ENCODE data around the gene NTHL1.

Gene NTHL1
- 6.7 to 17.6 (median 6.8) reads per million in 3 experiments for total RNA-seq

GRCh38 chr16:2047330-2048115 is at the start of gene NTHL1, which contains the start of gene TSC2:
Gene NTHL1, minus strand, starts transcription at chr16:2047834. Its CDS starts 11 bp downstream, at chr16:2047823.
Gene TSC2, plus strand, starts transcription at chr16:2047985. Its CDS starts 631 bp downstream, at chr16:2048616.
- DNase-seq, result peak; percentile 87

GRCh38 chr16:2096853-2097595 is 49.4 kb upstream of the NTHL1 start:
- DNase-seq, result no peak

GRCh38 chr16:2095918-2096582 is 48.4 kb upstream of the NTHL1 start:
- no peak for DNase-seq

- no peak for DNase-seq
Measured at GRCh38 chr16:2095315-2095853, 47.8 kb upstream of the NTHL1 start.

GRCh38 chr16:2093793-2094192 is 46.2 kb upstream of the NTHL1 start:
- no peak for DNase-seq

- no peak for DNase-seq
Measured at GRCh38 chr16:2092866-2093265, 45.2 kb upstream of the NTHL1 start.

GRCh38 chr16:2092256-2092620 is 44.6 kb upstream of the NTHL1 start:
- DNase-seq, result no peak

- no peak for DNase-seq
Measured at GRCh38 chr16:2091547-2092255, 44.1 kb upstream of the NTHL1 start.

GRCh38 chr16:2090777-2091546 is 43.3 kb upstream of the NTHL1 start:
- peak; percentile 19 for DNase-seq

GRCh38 chr16:2090481-2090776 is 42.8 kb upstream of the NTHL1 start:
- no peak for DNase-seq

GRCh38 chr16:2089706-2090480 is 42.3 kb upstream of the NTHL1 start:
- DNase-seq, result no peak

GRCh38 chr16:2088759-2089358 is 41.2 kb upstream of the NTHL1 start:
- DNase-seq, result no peak

GRCh38 chr16:2087748-2088631 is 40.4 kb upstream of the NTHL1 start:
- no peak for DNase-seq

GRCh38 chr16:2086812-2087747 is 39.4 kb upstream of the NTHL1 start:
- DNase-seq, result no peak

GRCh38 chr16:2086106-2086742 is 38.6 kb upstream of the NTHL1 start:
- DNase-seq, result no peak

GRCh38 chr16:2085669-2086068 is 38.0 kb upstream of the NTHL1 start:
- no peak for DNase-seq

- DNase-seq, result no peak
Measured at GRCh38 chr16:2084895-2085625, 37.4 kb upstream of the NTHL1 start.

Data from central memory CD4-positive, alpha-beta T cell (primary cell).